ENCODE measurements around the gene NFATC4. TPM values are rescaled to one million over a fixed set of nuclear protein-coding genes. Genes with fewer than 3 reads are reported as not detected.
"Not testable (repeated sequence)": the region's sequence is repeated elsewhere in the genome, so short reads cannot be mapped to it uniquely, and the experiment has no call there.

The NFATC4 gene
- total RNA-seq, 2 donors from 2014 or later: 24.8 to 34.1 TPM

GRCh38 chr14:24353559-24354481 lies 14.2 kb upstream of the NFATC4 start:
- Histone ChIP-seq H3K4me3 (ENCODE audit: low read length) (no peak overlapping the region), H3K9ac (ENCODE audit: extremely low read depth, low read length, poor library complexity, severe bottlenecking) (no peak overlapping the region), H3K9me3 (ENCODE audit: control insufficient read depth, low read length) (no peaks in the 10 kb centered on the region), H3K27me3 (ENCODE audit: control insufficient read depth, insufficient read depth, low read length, poor library complexity, severe bottlenecking) (peaks cover 63% of the 10 kb centered on the region), H3K27ac (ENCODE audit: low read depth, low read length) (no peak overlapping the region), H3K36me3 (ENCODE audit: control insufficient read depth, insufficient read depth, low read length) (no peaks in the 10 kb centered on the region), H3K4me1 (ENCODE audit: control insufficient read depth, insufficient read depth, low read length) (no peaks in the 10 kb centered on the region)
- no peaks in the 10 kb centered on the region for H3K9me3 Mint-ChIP-seq
- WGBS, 2 experiments (ENCODE audit: insufficient coverage in 1 of 2, insufficient read length in 1 of 2): 92 to 100% methylated on average over 3 of the region's 5 CpGs
- TF ChIP-seq, protein P1, sequence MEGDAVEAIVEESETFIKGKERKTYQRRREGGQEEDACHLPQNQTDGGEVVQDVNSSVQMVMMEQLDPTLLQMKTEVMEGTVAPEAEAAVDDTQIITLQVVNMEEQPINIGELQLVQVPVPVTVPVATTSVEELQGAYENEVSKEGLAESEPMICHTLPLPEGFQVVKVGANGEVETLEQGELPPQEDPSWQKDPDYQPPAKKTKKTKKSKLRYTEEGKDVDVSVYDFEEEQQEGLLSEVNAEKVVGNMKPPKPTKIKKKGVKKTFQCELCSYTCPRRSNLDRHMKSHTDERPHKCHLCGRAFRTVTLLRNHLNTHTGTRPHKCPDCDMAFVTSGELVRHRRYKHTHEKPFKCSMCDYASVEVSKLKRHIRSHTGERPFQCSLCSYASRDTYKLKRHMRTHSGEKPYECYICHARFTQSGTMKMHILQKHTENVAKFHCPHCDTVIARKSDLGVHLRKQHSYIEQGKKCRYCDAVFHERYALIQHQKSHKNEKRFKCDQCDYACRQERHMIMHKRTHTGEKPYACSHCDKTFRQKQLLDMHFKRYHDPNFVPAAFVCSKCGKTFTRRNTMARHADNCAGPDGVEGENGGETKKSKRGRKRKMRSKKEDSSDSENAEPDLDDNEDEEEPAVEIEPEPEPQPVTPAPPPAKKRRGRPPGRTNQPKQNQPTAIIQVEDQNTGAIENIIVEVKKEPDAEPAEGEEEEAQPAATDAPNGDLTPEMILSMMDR (conservative IDR thresholded peaks at IDR 0.05): no peak
- H3K36me3 Mint-ChIP-seq (ENCODE audit: low read depth): no peaks in the 10 kb centered on the region
- no peak overlapping the region for H3K4me3 Mint-ChIP-seq
- no peak overlapping the region for H3K27ac Mint-ChIP-seq
- H3K27me3 Mint-ChIP-seq (ENCODE audit: insufficient read depth): peaks cover 77% of the 10 kb centered on the region
- DNase-seq: peak; percentile 13
- H3K4me1 Mint-ChIP-seq: no peaks in the 10 kb centered on the region

GRCh38 chr14:24354482-24354825 lies 13.5 kb upstream of the NFATC4 start:
- not testable (repeated sequence) for H3K4me3 Mint-ChIP-seq; H3K9ac ChIP-seq (ENCODE audit: extremely low read depth, low read length, poor library complexity, severe bottlenecking); H3K4me1 ChIP-seq (ENCODE audit: control insufficient read depth, insufficient read depth, low read length); H3K27ac Mint-ChIP-seq; H3K4me3 ChIP-seq (ENCODE audit: low read length); H3K9me3 ChIP-seq (ENCODE audit: control insufficient read depth, low read length); H3K36me3 ChIP-seq (ENCODE audit: control insufficient read depth, insufficient read depth, low read length); H3K4me1 Mint-ChIP-seq; H3K27ac ChIP-seq (ENCODE audit: low read depth, low read length); H3K36me3 Mint-ChIP-seq (ENCODE audit: low read depth); DNase-seq; H3K9me3 Mint-ChIP-seq
- H3K27me3 ChIP-seq (ENCODE audit: control insufficient read depth, insufficient read depth, low read length, poor library complexity, severe bottlenecking): peaks cover 56% of the 10 kb centered on the region
- 87% methylated on average over 3 of the region's 3 CpGs; no CpG with 5 or more reads in 1 of the 2 experiments for WGBS, 2 experiments (ENCODE audit: insufficient coverage in 1 of 2, insufficient read length in 1 of 2)
- peaks cover 74% of the 10 kb centered on the region for H3K27me3 Mint-ChIP-seq (ENCODE audit: insufficient read depth)

GRCh38 chr14:24355009-24355408 lies 13.0 kb upstream of the NFATC4 start:
- H3K27ac Mint-ChIP-seq: no peak overlapping the region
- H3K4me3 Mint-ChIP-seq: no peak overlapping the region
- WGBS, 2 experiments (ENCODE audit: insufficient coverage in 1 of 2, insufficient read length in 1 of 2): 94 to 96% methylated on average over 3 to 5 of the region's 7 CpGs
- peaks cover 74% of the 10 kb centered on the region for H3K27me3 Mint-ChIP-seq (ENCODE audit: insufficient read depth)
- H3K4me1 Mint-ChIP-seq: no peaks in the 10 kb centered on the region
- Histone ChIP-seq H3K27me3 (ENCODE audit: control insufficient read depth, insufficient read depth, low read length, poor library complexity, severe bottlenecking) (peaks cover 55% of the 10 kb centered on the region), H3K27ac (ENCODE audit: low read depth, low read length) (no peak overlapping the region), H3K4me3 (ENCODE audit: low read length) (no peak overlapping the region), H3K4me1 (ENCODE audit: control insufficient read depth, insufficient read depth, low read length) (no peaks in the 10 kb centered on the region), H3K36me3 (ENCODE audit: control insufficient read depth, insufficient read depth, low read length) (no peaks in the 10 kb centered on the region), H3K9me3 (ENCODE audit: control insufficient read depth, low read length) (peaks cover 6% of the 10 kb centered on the region), H3K9ac (ENCODE audit: extremely low read depth, low read length, poor library complexity, severe bottlenecking) (no peak overlapping the region)
- no peak for DNase-seq
- H3K36me3 Mint-ChIP-seq (ENCODE audit: low read depth): no peaks in the 10 kb centered on the region
- TF ChIP-seq, protein P1 (conservative IDR thresholded peaks at IDR 0.05): no peak
- no peaks in the 10 kb centered on the region for H3K9me3 Mint-ChIP-seq
